ENCODE results near the gene CASQ2. TPM values are rescaled to one million over a fixed set of nuclear protein-coding genes. Genes with fewer than 3 reads are reported as not detected.

The CASQ2 gene
- not detected for total RNA-seq

GRCh38 chr1:115768549-115768948 is at the start of gene CASQ2:
Gene CASQ2 (minus strand): TSS chr1:115768714. CDS start chr1:115768541, 173 bp downstream.
- no peak within 1 kb of the TSS for H3K4me3 Mint-ChIP-seq
- no peak for DNase-seq
- H3K4me1 Mint-ChIP-seq, result no peaks in the 10 kb centered on the region
- ChIA-PET CTCF (no interaction called here), POLR2A (no interaction called here)
- peaks cover 14% of the 10 kb centered on the region for H3K27me3 Mint-ChIP-seq
- H3K9me3 Mint-ChIP-seq, result no peaks in the 10 kb centered on the region
- no peaks in the 10 kb centered on the region for H3K36me3 Mint-ChIP-seq (ENCODE audit: low read depth)
- no peak within 1 kb of the TSS for H3K27ac Mint-ChIP-seq

- peaks cover 13% of the 10 kb centered on the region for H3K27me3 Mint-ChIP-seq
- no peak overlapping the region for H3K4me3 Mint-ChIP-seq
- no peaks in the 10 kb centered on the region for H3K9me3 Mint-ChIP-seq
- ChIA-PET CTCF (interaction anchor here (1.2 kb wide), 1 partner anchor 323 kb away, joined by 3 read pairs; no protein-coding TSS in a partner anchor), POLR2A (no interaction called here)
- no peaks in the 10 kb centered on the region for H3K4me1 Mint-ChIP-seq
- H3K27ac Mint-ChIP-seq, result no peak overlapping the region
- no peak for DNase-seq
- no peaks in the 10 kb centered on the region for H3K36me3 Mint-ChIP-seq (ENCODE audit: low read depth)
Measured at GRCh38 chr1:115815694-115816093, 47.2 kb upstream of the CASQ2 start.

DNA sequence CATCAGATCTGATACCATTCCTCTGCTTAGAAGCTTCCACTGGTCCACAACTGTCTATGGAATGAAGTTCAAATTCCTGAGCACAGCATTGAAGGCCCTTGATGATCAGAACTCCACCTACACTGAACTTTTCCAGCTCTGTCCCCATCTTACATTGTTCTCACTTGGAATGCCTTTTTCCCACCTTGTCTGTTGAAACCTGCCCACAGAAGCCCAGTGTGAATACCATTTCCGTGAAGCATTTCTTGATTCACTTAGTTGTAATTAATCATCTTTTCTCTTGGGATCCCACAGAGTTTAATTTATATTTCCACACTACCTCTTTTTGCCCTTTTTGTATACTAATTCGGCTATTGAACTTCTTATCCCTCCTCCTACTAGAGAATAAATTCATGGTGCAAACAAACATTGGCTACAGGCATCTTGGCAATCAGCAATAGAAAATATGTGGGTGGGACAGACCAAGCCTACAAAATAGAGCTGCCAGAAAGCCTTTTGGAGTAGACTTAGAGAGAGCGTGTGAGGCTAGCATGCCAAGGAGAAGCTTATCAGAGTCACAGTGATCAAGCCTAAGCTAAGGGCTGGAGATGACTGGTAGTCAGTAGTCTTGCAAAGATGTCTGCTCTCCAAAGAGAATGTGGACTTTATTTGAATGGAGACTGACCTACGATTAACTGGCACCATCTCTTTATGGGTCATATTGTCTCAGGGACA is 46.3 kb upstream of the CASQ2 start:
- ChIA-PET POLR2A (no interaction called here), CTCF (interaction anchor here (1.2 kb wide), 1 partner anchor 324 kb away, joined by 3 read pairs; no protein-coding TSS in a partner anchor)
- Mint-ChIP-seq H3K4me1 (no peaks in the 10 kb centered on the region), H3K27ac (no peak overlapping the region), H3K9me3 (no peaks in the 10 kb centered on the region), H3K36me3 (ENCODE audit: low read depth) (no peaks in the 10 kb centered on the region), H3K27me3 (peaks cover 12% of the 10 kb centered on the region), H3K4me3 (no peak overlapping the region)
- DNase-seq, result no peak

- Mint-ChIP-seq H3K4me3 (no peak overlapping the region), H3K27me3 (peaks cover 15% of the 10 kb centered on the region), H3K27ac (no peak overlapping the region), H3K36me3 (ENCODE audit: low read depth) (no peaks in the 10 kb centered on the region), H3K4me1 (no peaks in the 10 kb centered on the region), H3K9me3 (no peaks in the 10 kb centered on the region)
- DNase-seq, result no peak
- POLR2A ChIA-PET, result no interaction called here
- CTCF ChIA-PET, result no interaction called here
Measured at GRCh38 chr1:115813727-115814126, 45.2 kb upstream of the CASQ2 start.

- POLR2A ChIA-PET, result no interaction called here
- Mint-ChIP-seq H3K27ac (no peak overlapping the region), H3K4me1 (no peaks in the 10 kb centered on the region), H3K9me3 (no peaks in the 10 kb centered on the region), H3K27me3 (peaks cover 21% of the 10 kb centered on the region), H3K4me3 (no peak overlapping the region), H3K36me3 (ENCODE audit: low read depth) (no peaks in the 10 kb centered on the region)
- no peak for DNase-seq
- CTCF ChIA-PET, result interaction anchor here (1.2 to 1.8 kb wide), 3 partner anchors 170 to 209 kb away, joined by 3 to 7 read pairs (median 4); no protein-coding TSS in a partner anchor
Measured at GRCh38 chr1:115811140-115811828, 42.8 kb upstream of the CASQ2 start.

DNA sequence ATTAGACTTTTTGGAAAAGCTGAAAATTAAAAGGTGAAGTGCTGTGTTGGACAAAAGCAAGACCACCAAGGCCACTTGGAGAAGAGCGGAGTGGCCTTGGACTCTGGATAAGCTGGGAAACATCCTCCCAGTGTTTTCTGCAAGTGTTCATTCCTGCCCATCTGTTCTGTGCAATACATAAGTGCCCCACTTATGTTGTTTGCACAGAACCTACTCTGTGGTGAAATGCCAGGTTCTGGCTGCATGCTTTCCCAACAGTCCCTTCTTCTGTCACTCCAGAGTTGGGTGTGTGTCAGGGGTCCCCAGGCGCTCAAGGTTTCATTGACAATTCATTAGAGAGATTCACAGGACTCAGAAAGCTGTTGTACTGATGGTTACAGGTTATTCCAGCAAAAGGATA is 42.1 kb upstream of the CASQ2 start:
- Mint-ChIP-seq H3K27ac (no peak overlapping the region), H3K4me3 (no peak overlapping the region), H3K27me3 (peaks cover 23% of the 10 kb centered on the region), H3K9me3 (no peaks in the 10 kb centered on the region), H3K36me3 (ENCODE audit: low read depth) (no peaks in the 10 kb centered on the region), H3K4me1 (no peaks in the 10 kb centered on the region)
- no peak for DNase-seq
- CTCF ChIA-PET, result interaction anchor here (1.2 to 1.8 kb wide), 3 partner anchors 171 to 210 kb away, joined by 3 to 7 read pairs (median 4); no protein-coding TSS in a partner anchor
- POLR2A ChIA-PET, result no interaction called here

GRCh38 chr1:115809847-115810246 is 41.3 kb upstream of the CASQ2 start:
- no peak for DNase-seq

DNA sequence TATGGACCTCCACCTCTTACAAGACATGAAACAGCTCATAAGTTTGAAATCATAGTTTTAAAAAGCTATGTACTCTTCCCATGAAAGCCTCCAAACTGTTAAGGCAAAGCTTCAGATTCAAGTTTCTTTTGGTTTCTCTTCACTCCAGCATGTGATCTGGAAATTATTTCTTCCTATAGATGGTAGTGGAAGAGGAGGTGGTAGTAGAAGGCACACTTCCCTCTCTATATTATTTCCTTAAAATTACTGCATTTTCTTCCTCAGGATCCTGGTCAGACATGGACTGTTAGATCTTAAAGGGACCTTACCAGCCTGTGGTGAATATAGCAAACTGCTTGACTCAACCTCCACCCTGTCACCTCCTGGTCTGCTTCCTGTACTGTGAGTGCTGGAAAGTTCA is 40.6 kb upstream of the CASQ2 start:
- no peak for DNase-seq
- no peak overlapping the region for H3K27ac Mint-ChIP-seq
- ChIA-PET POLR2A (no interaction called here), CTCF (interaction anchor here (1.2 kb wide), 1 partner anchor 172 kb away, joined by 5 read pairs; no protein-coding TSS in a partner anchor)
- peaks cover 24% of the 10 kb centered on the region for H3K27me3 Mint-ChIP-seq
- no peaks in the 10 kb centered on the region for H3K9me3 Mint-ChIP-seq
- no peak overlapping the region for H3K4me3 Mint-ChIP-seq
- no peaks in the 10 kb centered on the region for H3K36me3 Mint-ChIP-seq (ENCODE audit: low read depth)
- H3K4me1 Mint-ChIP-seq, result no peaks in the 10 kb centered on the region

More at GRCh38 chr1:115809847-115810246, 41.3 kb upstream of the CASQ2 start:
- Mint-ChIP-seq H3K9me3 (no peaks in the 10 kb centered on the region), H3K4me3 (no peak overlapping the region), H3K27me3 (peaks cover 26% of the 10 kb centered on the region), H3K4me1 (no peaks in the 10 kb centered on the region), H3K36me3 (ENCODE audit: low read depth) (no peaks in the 10 kb centered on the region), H3K27ac (no peak overlapping the region)
- ChIA-PET POLR2A (no interaction called here), CTCF (interaction anchor here (1.2 to 1.6 kb wide), 2 partner anchors 171 to 174 kb away, joined by 3 to 5 read pairs; no protein-coding TSS in a partner anchor)

- ChIA-PET POLR2A (no interaction called here), CTCF (interaction anchor here (0.8 to 2.4 kb wide), 4 partner anchors 170 to 213 kb away, joined by 3 to 16 read pairs (median 8); no protein-coding TSS in a partner anchor)
- DNase-seq, result peak; percentile 28
- Mint-ChIP-seq H3K4me1 (no peaks in the 10 kb centered on the region), H3K27me3 (peaks cover 18% of the 10 kb centered on the region), H3K4me3 (no peak overlapping the region), H3K27ac (no peak overlapping the region), H3K9me3 (no peaks in the 10 kb centered on the region), H3K36me3 (ENCODE audit: low read depth) (no peaks in the 10 kb centered on the region)
Measured at GRCh38 chr1:115807723-115808122, 39.2 kb upstream of the CASQ2 start.

DNA sequence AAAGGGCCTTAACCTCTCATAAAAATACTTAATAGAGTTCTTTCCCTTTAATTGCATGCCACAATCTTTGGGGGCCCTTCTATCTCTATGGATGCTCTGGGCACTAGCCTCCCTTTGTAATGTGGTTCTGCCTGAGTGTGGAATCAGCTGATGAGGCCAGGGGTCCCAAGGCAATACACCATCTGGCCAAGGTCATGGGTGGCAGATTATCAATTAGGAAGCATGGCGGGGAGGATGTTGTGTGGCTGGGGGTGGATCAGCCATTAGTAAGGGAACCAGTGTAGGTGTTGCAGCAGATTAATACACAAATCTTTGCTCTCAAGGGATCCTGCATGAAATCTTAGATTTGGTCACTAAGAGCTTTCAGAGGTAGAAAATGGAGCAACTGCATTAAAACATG is 37.1 kb upstream of the CASQ2 start:
- Mint-ChIP-seq H3K4me3 (no peak overlapping the region), H3K27ac (no peak overlapping the region), H3K9me3 (no peaks in the 10 kb centered on the region), H3K27me3 (peaks cover 18% of the 10 kb centered on the region), H3K4me1 (no peaks in the 10 kb centered on the region), H3K36me3 (ENCODE audit: low read depth) (no peaks in the 10 kb centered on the region)
- CTCF ChIA-PET, result interaction anchor here (1.7 kb wide), 1 partner anchor 215 kb away, joined by 9 read pairs; no protein-coding TSS in a partner anchor
- no peak for DNase-seq
- POLR2A ChIA-PET, result no interaction called here

DNA sequence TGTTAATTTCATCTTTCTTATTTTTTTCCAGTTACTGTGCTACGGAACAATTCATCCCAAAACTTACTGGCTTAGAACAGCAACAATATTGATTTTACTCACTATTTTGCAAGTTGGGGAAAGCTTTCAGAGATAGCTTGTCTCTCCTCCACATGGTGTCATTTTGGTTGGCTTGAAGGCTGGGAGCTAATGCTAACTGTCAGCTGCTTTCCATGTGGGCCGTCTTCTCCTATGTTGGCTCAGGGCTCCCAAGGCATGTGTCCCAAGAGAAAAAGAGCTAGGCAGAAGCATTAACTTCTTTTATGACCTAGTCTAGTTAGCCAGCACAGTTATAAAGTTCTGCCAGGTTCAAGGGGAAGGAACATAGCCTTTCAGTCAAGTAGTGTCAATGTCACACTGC is 33.9 kb upstream of the CASQ2 start:
- no peaks in the 10 kb centered on the region for H3K9me3 Mint-ChIP-seq
- H3K4me3 Mint-ChIP-seq, result no peak overlapping the region
- no peaks in the 10 kb centered on the region for H3K36me3 Mint-ChIP-seq (ENCODE audit: low read depth)
- peaks cover 19% of the 10 kb centered on the region for H3K27me3 Mint-ChIP-seq
- ChIA-PET CTCF (interaction anchor here (1.3 kb wide), 1 partner anchor 218 kb away, joined by 3 read pairs; no protein-coding TSS in a partner anchor), POLR2A (no interaction called here)
- DNase-seq, result no peak
- no peak overlapping the region for H3K27ac Mint-ChIP-seq
- H3K4me1 Mint-ChIP-seq, result no peaks in the 10 kb centered on the region

DNA sequence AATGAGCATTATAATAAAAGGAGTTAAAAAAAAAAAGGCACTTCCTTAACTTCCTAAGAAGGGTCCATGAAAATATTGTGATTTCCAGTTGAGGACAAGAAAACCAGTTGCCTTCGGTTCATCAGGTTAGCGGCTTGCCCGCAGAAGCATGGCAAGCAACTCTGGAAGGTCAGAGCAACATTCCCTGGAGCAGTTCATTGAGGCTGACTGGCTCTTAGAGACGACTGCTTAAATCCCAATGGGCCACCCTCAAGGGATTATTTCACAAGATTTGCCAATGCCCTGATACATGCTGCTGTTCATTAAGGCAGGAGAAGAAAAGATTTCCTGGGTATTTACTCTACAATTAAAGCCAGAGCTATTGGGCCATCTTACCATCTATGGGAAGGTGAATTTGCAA is 29.0 kb upstream of the CASQ2 start:
- no peak for DNase-seq
- ChIA-PET POLR2A (no interaction called here), CTCF (no interaction called here)
- no peaks in the 10 kb centered on the region for H3K36me3 Mint-ChIP-seq (ENCODE audit: low read depth)
- no peak overlapping the region for H3K4me3 Mint-ChIP-seq
- H3K9me3 Mint-ChIP-seq, result no peaks in the 10 kb centered on the region
- peaks cover 25% of the 10 kb centered on the region for H3K27me3 Mint-ChIP-seq
- H3K4me1 Mint-ChIP-seq, result no peaks in the 10 kb centered on the region
- no peak overlapping the region for H3K27ac Mint-ChIP-seq

DNA sequence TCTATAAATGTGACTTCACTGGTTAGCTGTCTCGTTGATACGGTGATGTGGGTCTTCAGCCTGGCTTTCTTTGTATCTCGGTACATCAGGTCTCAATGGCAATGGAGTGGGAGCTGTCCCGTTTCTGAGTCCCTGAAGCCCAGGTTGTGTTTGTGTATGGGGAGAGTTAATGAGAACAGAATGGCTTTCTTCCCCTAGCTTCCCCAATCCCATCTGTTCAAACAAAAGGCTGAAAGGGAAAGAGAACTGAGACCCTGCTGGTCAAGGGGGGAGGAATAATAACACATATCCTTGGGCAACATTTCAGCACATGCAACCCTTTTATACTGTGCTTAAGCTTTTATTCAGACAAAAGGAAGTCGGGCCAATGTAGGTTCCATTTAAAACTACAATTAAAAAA is 28.4 kb upstream of the CASQ2 start:
- Mint-ChIP-seq H3K27me3 (peaks cover 27% of the 10 kb centered on the region), H3K36me3 (ENCODE audit: low read depth) (no peaks in the 10 kb centered on the region), H3K27ac (no peak overlapping the region), H3K4me1 (no peaks in the 10 kb centered on the region), H3K9me3 (no peaks in the 10 kb centered on the region), H3K4me3 (no peak overlapping the region)
- ChIA-PET CTCF (no interaction called here), POLR2A (no interaction called here)
- no peak for DNase-seq

Data from activated CD4-positive, alpha-beta memory T cell treated with anti-CD3 and anti-CD28 coated beads, Interleukin-2, amount 10 ng/mL, durations not matched to agents 7 days and 5 days (primary cell).